Thymus (tissue), 14 donors: ENCODE results near the gene HCAR2. TPM values are rescaled to one million over a fixed set of nuclear protein-coding genes. Genes with fewer than 3 reads are reported as not detected.
"Not testable (repeated sequence)": the region's sequence is repeated elsewhere in the genome, so short reads cannot be mapped to it uniquely, and the experiment has no call there.

Experiments
- DNase-seq, 9 donors: peaks; one replicate each; pipeline ENCODE4 v3.0.0-alpha.2; 2013; ENCODE audit warnings: low spot score in 9 of 9, low read depth in 6 of 9, missing footprints in 1 of 9
- H3K27ac ChIP-seq, 2 donors: one replicate each; pipeline ENCODE4 v1.5.1; 2013; ENCODE audit warnings: control low read depth in 1 of 2, low read depth in 1 of 2, low read length in 1 of 2, mild to moderate bottlenecking in 1 of 2, moderate library complexity in 1 of 2
- H3K27me3 ChIP-seq, 2 donors: one replicate each; pipeline ENCODE4 v1.5.1; 2013; ENCODE audit warnings: low read length in 1 of 2; ENCODE audit not compliant: control insufficient read depth in 2 of 2, insufficient read depth in 1 of 2
- H3K36me3 ChIP-seq, 2 donors: one replicate each; pipeline ENCODE4 v1.5.1; 2013; ENCODE audit warnings: low read length in 1 of 2, mild to moderate bottlenecking in 1 of 2, moderate library complexity in 1 of 2; ENCODE audit not compliant: control insufficient read depth in 2 of 2, insufficient read depth in 2 of 2
- H3K4me1 ChIP-seq, 2 donors: one replicate each; pipeline ENCODE4 v1.5.1; 2013; ENCODE audit warnings: low read length in 2 of 2; ENCODE audit not compliant: control insufficient read depth in 2 of 2, insufficient read depth in 2 of 2
- H3K4me3 ChIP-seq, 2 donors: one replicate each; pipeline ENCODE4 v1.5.1; 2013; ENCODE audit warnings: low read length in 2 of 2, control low read depth in 1 of 2, mild to moderate bottlenecking in 1 of 2
- H3K9me3 ChIP-seq, 2 donors: one replicate each; pipeline ENCODE4 v1.5.1; 2013; ENCODE audit warnings: low read length in 1 of 2, mild to moderate bottlenecking in 1 of 2; ENCODE audit not compliant: control insufficient read depth in 2 of 2, insufficient read depth in 1 of 2
- WGBS: extraction: QIAGEN DNeasy Blood & Tissue Kit; methylation state at CpG from one replicate; pipeline ENCODE4 v1.1.7; 2013; 5-methylcytosine and 5-hydroxymethylcytosine counted together
- long read RNA-seq, 10 donors: transcript quantifications; one replicate each; lab custom pipeline, GENCODE V29; 2026
- polyA plus RNA-seq: library from polyadenylated mRNA; stranded (reverse); fragments of 200-250 nt; gene quantifications from one replicate; pipeline ENCODE4 v1.2.3, GENCODE V29; 2013
- total RNA-seq: library from RNA; stranded (reverse); fragments of 120-200 nt; gene quantifications from one replicate; pipeline ENCODE4 v1.2.4, GENCODE V29; 2013
- donor health status: healthy.

Gene HCAR2
- total RNA-seq (1.8 TPM), polyA plus RNA-seq (4.3 TPM)
- long read RNA-seq, donor 1 = 0 reads
- long read RNA-seq, donor 2 = 0 reads
- long read RNA-seq, donor 3, partial matches to known transcripts = 0 of 3 reads
- long read RNA-seq, donor 3, other reads (novel, unspliced or antisense) = 0 of 3 reads
- long read RNA-seq, donor 4, partial matches to known transcripts = 0 of 4 reads
- long read RNA-seq, donor 4, other reads (novel, unspliced or antisense) = 0 of 4 reads
- long read RNA-seq, donor 5, transcript HCAR2-201 (1 exons, 2,051 nt) = major isoform, 7 of 7 reads
- long read RNA-seq, donor 5, partial matches to known transcripts = 0 of 7 reads
- long read RNA-seq, donor 5, other reads (novel, unspliced or antisense) = 0 of 7 reads
- long read RNA-seq, donor 6, partial matches to known transcripts = 0 of 2 reads
- long read RNA-seq, donor 6, other reads (novel, unspliced or antisense) = 0 of 2 reads
- long read RNA-seq, donor 7, partial matches to known transcripts = 0 of 2 reads
- long read RNA-seq, donor 7, other reads (novel, unspliced or antisense) = 0 of 2 reads
- long read RNA-seq, donor 8, partial matches to known transcripts = 0 of 1 reads
- long read RNA-seq, donor 8, other reads (novel, unspliced or antisense) = 0 of 1 reads
- long read RNA-seq, donor 9 = 0 reads
- long read RNA-seq, donor 10, transcript HCAR2-201 (1 exons, 2,051 nt) = major isoform, 6 of 6 reads
- long read RNA-seq, donor 10, partial matches to known transcripts = 0 of 6 reads
- long read RNA-seq, donor 10, other reads (novel, unspliced or antisense) = 0 of 6 reads

GRCh38 chr12:122702890-122703611 is at the start of gene HCAR2:
Gene HCAR2 (minus strand): TSS chr12:122703357. CDS start chr12:122703283, 74 bp downstream.
- H3K4me1 ChIP-seq, H3K4me3 ChIP-seq, H3K36me3 ChIP-seq, H3K27me3 ChIP-seq, H3K9me3 ChIP-seq, H3K27ac ChIP-seq, DNase-seq: not testable (repeated sequence)
- WGBS = 93% methylated on average over 22 of the region's 22 CpGs

GRCh38 chr12:122752464-122753318 is 49.5 kb upstream of the HCAR2 start, which contains the start of gene DENR:
Gene DENR (plus strand): TSS chr12:122752824. CDS start chr12:122753702, 878 bp downstream.
- DNase-seq = peak; percentile 92 to 99 (median 97)
- peak within 1 kb of the TSS; percentile 75 to 95 for H3K27ac ChIP-seq
- H3K36me3 ChIP-seq = peaks cover 11 to 36% of the 10 kb centered on the region in 2 donors
- under 1% methylated on average over 73 of the region's 73 CpGs for WGBS
- H3K9me3 ChIP-seq = no peaks in the 10 kb centered on the region
- peaks cover 13 to 14% of the 10 kb centered on the region in 2 donors for H3K4me1 ChIP-seq
- H3K27me3 ChIP-seq = no peaks in the 10 kb centered on the region
- peak within 1 kb of the TSS; percentile 93 to 96 for H3K4me3 ChIP-seq

GRCh38 chr12:122750781-122751515 is 47.8 kb upstream of the HCAR2 start:
- peaks cover 4 to 21% of the 10 kb centered on the region in 2 donors for H3K36me3 ChIP-seq
- H3K27me3 ChIP-seq, H3K9me3 ChIP-seq, DNase-seq, H3K4me3 ChIP-seq: not testable (repeated sequence)
- H3K27ac ChIP-seq = peak overlapping the region in 1 of 2 donors; percentile 11
- 76% methylated on average over 17 of the region's 17 CpGs for WGBS
- peaks cover 13 to 14% of the 10 kb centered on the region in 2 donors for H3K4me1 ChIP-seq

- H3K27ac ChIP-seq = no peak overlapping the region
- H3K4me1 ChIP-seq = peaks cover 13 to 14% of the 10 kb centered on the region in 2 donors
Observed at GRCh38 chr12:122749569-122750332, 46.6 kb upstream of the HCAR2 start.

GRCh38 chr12:122747224-122748135 is 44.3 kb upstream of the HCAR2 start:
- Histone ChIP-seq H3K27me3 (no peaks in the 10 kb centered on the region), H3K36me3 (no peaks in the 10 kb centered on the region), H3K9me3 (no peaks in the 10 kb centered on the region), H3K4me3 (no peak overlapping the region), H3K4me1 (peaks cover 3 to 4% of the 10 kb centered on the region in 2 donors), H3K27ac (no peak overlapping the region)
- whole genome bisulfite sequencing = 81% methylated on average over 9 of the region's 9 CpGs
- DNase-seq = no peak

More at GRCh38 chr12:122749569-122750332, 46.6 kb upstream of the HCAR2 start:
- no peak for DNase-seq
- 95% methylated on average over 6 of the region's 6 CpGs for WGBS
- Histone ChIP-seq H3K36me3 (peaks cover 4 to 13% of the 10 kb centered on the region in 2 donors), H3K27me3 (no peaks in the 10 kb centered on the region), H3K4me3 (no peak overlapping the region), H3K9me3 (no peaks in the 10 kb centered on the region)

GRCh38 chr12:122743895-122744525 is 40.9 kb upstream of the HCAR2 start:
- H3K36me3 ChIP-seq = no peaks in the 10 kb centered on the region
- H3K4me3 ChIP-seq = no peak overlapping the region
- H3K27ac ChIP-seq = no peak overlapping the region
- H3K4me1 ChIP-seq = no peaks in the 10 kb centered on the region
- WGBS = 95% methylated on average over 7 of the region's 7 CpGs
- no peak for DNase-seq
- H3K9me3 ChIP-seq = no peaks in the 10 kb centered on the region
- H3K27me3 ChIP-seq = no peaks in the 10 kb centered on the region

- Histone ChIP-seq H3K27ac (no peak overlapping the region), H3K36me3 (no peaks in the 10 kb centered on the region), H3K4me3 (no peak overlapping the region), H3K27me3 (no peaks in the 10 kb centered on the region), H3K9me3 (no peaks in the 10 kb centered on the region), H3K4me1 (no peaks in the 10 kb centered on the region)
- no peak for DNase-seq
- 99% methylated on average over 7 of the region's 7 CpGs for WGBS
Observed at GRCh38 chr12:122740351-122740750, 37.2 kb upstream of the HCAR2 start.
